Peyer's patch (tissue), 4 donors: ENCODE measurements around the gene NARS2.

Source experiments
- CTCF ChIP-seq, 6 experiments: fragments of 450-650 bp in 4 of 6; fragments of 200-600 bp in 2 of 6; sonication (generic) in 1 of 6; IDR thresholded peaks; one replicate each; pipeline ENCODE4 v1.5.1; 2017 to 2019; ENCODE audit warnings: antibody characterized with exemption in 6 of 6, mild to moderate bottlenecking in 3 of 6, moderate library complexity in 1 of 6
- POLR2A ChIP-seq, 2 donors: fragments of 450-650 bp; IDR thresholded peaks; one replicate each; pipeline ENCODE4 v1.5.1; 2017; ENCODE audit warnings: antibody characterized with exemption in 2 of 2, mild to moderate bottlenecking in 2 of 2, moderate library complexity in 2 of 2

- TF ChIP-seq CTCF (IDR thresholded peaks at IDR 0.05) (no peak), POLR2A (IDR thresholded peaks at IDR 0.05) (no peak)
Measured at GRCh38 chr11:78420796-78421209, 153.9 kb downstream of the NARS2 start.
